ENCODE measurements around the gene EME2. TPM values are rescaled to one million over a fixed set of nuclear protein-coding genes. Genes with fewer than 3 reads are reported as not detected.
A peak's percentile ranks its signal among the peaks of the same experiment; 100 is the strongest.

EME2 gene, protein sequence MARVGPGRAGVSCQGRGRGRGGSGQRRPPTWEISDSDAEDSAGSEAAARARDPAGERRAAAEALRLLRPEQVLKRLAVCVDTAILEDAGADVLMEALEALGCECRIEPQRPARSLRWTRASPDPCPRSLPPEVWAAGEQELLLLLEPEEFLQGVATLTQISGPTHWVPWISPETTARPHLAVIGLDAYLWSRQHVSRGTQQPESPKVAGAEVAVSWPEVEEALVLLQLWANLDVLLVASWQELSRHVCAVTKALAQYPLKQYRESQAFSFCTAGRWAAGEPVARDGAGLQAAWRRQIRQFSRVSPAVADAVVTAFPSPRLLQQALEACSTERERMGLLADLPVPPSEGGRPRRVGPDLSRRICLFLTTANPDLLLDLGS
- total RNA-seq (5.4 and 8.3 TPM in 2 replicates), polyA plus RNA-seq (2.2 and 2.7 TPM in 2 replicates), polyA minus RNA-seq (ENCODE audit: low replicate concordance) (2.0 and 4.0 TPM in 2 replicates)
- polyA plus RNA-seq (2012): 2.6 and 3.9 TPM in 2 replicates

GRCh38 chr16:1772362-1772907 lies at the start of gene EME2:
Gene EME2, plus strand, starts transcription at chr16:1772810. Its CDS starts 418 bp downstream, at chr16:1773228.
- Histone ChIP-seq H3K9ac (ENCODE audit: insufficient read depth, low read length) (peak within 1 kb of the TSS; percentile 85), H3K27me3 (ENCODE audit: control insufficient read depth, insufficient read depth, low read length) (no peaks in the 10 kb centered on the region), H3K36me3 (ENCODE audit: control insufficient read depth, insufficient read depth, low read length) (peaks cover 34% of the 10 kb centered on the region), H2AFZ (ENCODE audit: low read length) (peak within 1 kb of the TSS; percentile 62), H3K4me1 (ENCODE audit: control insufficient read depth, extremely low read depth, insufficient read depth, low read length) (peaks cover 21% of the 10 kb centered on the region), H3K79me2 (ENCODE audit: control insufficient read depth, insufficient read depth, low read length) (peaks cover 31% of the 10 kb centered on the region), H3K9me3 (ENCODE audit: control insufficient read depth, insufficient read depth, low read depth, low read length) (no peaks in the 10 kb centered on the region), H3K4me2 (ENCODE audit: extremely low read depth, insufficient read depth, low read length) (peak within 1 kb of the TSS; percentile 100), H3K4me3 (replicated peaks in 1 of 4; ENCODE audit: control extremely low read depth in 1 of 4, insufficient read depth in 1 of 4, low read depth in 3 of 4, low read length in 4 of 4) (peak within 1 kb of the TSS; percentile 76 to 89 (median 84)), H4K20me1 (ENCODE audit: control insufficient read depth, extremely low read depth, insufficient read depth, low read length) (no peaks in the 10 kb centered on the region), H3K27ac (ENCODE audit: insufficient read depth, low read length) (peak within 1 kb of the TSS; percentile 80)
- TF ChIP-seq EZH2 (IDR thresholded peaks at IDR 0.05; ENCODE audit: low read length, missing control alignments): no peak
- TF ChIP-seq, protein P1, sequence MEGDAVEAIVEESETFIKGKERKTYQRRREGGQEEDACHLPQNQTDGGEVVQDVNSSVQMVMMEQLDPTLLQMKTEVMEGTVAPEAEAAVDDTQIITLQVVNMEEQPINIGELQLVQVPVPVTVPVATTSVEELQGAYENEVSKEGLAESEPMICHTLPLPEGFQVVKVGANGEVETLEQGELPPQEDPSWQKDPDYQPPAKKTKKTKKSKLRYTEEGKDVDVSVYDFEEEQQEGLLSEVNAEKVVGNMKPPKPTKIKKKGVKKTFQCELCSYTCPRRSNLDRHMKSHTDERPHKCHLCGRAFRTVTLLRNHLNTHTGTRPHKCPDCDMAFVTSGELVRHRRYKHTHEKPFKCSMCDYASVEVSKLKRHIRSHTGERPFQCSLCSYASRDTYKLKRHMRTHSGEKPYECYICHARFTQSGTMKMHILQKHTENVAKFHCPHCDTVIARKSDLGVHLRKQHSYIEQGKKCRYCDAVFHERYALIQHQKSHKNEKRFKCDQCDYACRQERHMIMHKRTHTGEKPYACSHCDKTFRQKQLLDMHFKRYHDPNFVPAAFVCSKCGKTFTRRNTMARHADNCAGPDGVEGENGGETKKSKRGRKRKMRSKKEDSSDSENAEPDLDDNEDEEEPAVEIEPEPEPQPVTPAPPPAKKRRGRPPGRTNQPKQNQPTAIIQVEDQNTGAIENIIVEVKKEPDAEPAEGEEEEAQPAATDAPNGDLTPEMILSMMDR (conservative IDR thresholded peaks at IDR 0.05 in 1 of 2, IDR thresholded peaks at IDR 0.05 in 1 of 2; ENCODE audit: low read depth in 1 of 2, low read length in 2 of 2): no peak
- DNase-seq (ENCODE audit: low read depth in 2 of 2): peak in 1 of 2 donors; percentile 40

GRCh38 chr16:1723450-1724147 lies 49.0 kb upstream of the EME2 start:
- no peak overlapping the region for H2AFZ ChIP-seq (ENCODE audit: low read length)
- H3K9ac ChIP-seq (ENCODE audit: insufficient read depth, low read length): no peak overlapping the region
- no peaks in the 10 kb centered on the region for H4K20me1 ChIP-seq (ENCODE audit: control insufficient read depth, extremely low read depth, insufficient read depth, low read length)
- no peak overlapping the region for H3K27ac ChIP-seq (ENCODE audit: insufficient read depth, low read length)
- DNase-seq (ENCODE audit: low read depth in 2 of 2): peak; percentile 19 to 51
- no peaks in the 10 kb centered on the region for H3K4me1 ChIP-seq (ENCODE audit: control insufficient read depth, extremely low read depth, insufficient read depth, low read length)
- TF ChIP-seq EZH2 (IDR thresholded peaks at IDR 0.05; ENCODE audit: low read length, missing control alignments): no peak
- TF ChIP-seq, protein P1 (conservative IDR thresholded peaks at IDR 0.05 in 1 of 2, IDR thresholded peaks at IDR 0.05 in 1 of 2; ENCODE audit: low read depth in 1 of 2, low read length in 2 of 2): peak; percentile 68 to 78
- H3K27me3 ChIP-seq (ENCODE audit: control insufficient read depth, insufficient read depth, low read length): no peaks in the 10 kb centered on the region
- no peaks in the 10 kb centered on the region for H3K9me3 ChIP-seq (ENCODE audit: control insufficient read depth, insufficient read depth, low read depth, low read length)
- H3K79me2 ChIP-seq (ENCODE audit: control insufficient read depth, insufficient read depth, low read length): peaks cover 25% of the 10 kb centered on the region
- peaks cover 18% of the 10 kb centered on the region for H3K36me3 ChIP-seq (ENCODE audit: control insufficient read depth, insufficient read depth, low read length)
- H3K4me2 ChIP-seq (ENCODE audit: extremely low read depth, insufficient read depth, low read length): no peak overlapping the region
- H3K4me3 ChIP-seq (replicated peaks in 1 of 4; ENCODE audit: control extremely low read depth in 1 of 4, insufficient read depth in 1 of 4, low read depth in 3 of 4, low read length in 4 of 4): no peak overlapping the region

DNA sequence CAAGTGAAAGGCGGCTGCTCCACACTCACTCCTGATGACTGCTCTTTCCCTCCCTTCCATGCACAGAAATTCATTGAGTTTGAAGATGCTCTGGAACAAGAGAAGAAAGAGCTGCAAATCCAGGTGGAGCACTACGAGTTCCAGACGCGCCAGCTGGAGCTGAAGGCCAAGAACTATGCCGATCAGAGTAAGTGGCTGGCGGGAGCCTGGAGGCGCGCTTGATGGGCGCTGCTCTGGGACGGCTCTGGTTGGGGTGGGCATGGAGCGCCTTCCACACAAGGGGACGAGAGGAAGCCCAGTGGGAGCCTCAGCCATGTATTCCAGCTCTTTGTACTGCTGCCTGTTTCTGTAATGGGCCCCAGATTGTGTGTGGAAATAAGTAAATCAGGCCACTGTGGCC lies 48.1 kb upstream of the EME2 start:
- TF ChIP-seq, protein P1 (conservative IDR thresholded peaks at IDR 0.05 in 1 of 2, IDR thresholded peaks at IDR 0.05 in 1 of 2; ENCODE audit: low read depth in 1 of 2, low read length in 2 of 2): no peak
- TF ChIP-seq EZH2 (IDR thresholded peaks at IDR 0.05; ENCODE audit: low read length, missing control alignments): no peak
- no peak overlapping the region for H3K9ac ChIP-seq (ENCODE audit: insufficient read depth, low read length)
- no peak overlapping the region for H3K4me3 ChIP-seq (replicated peaks in 1 of 4; ENCODE audit: control extremely low read depth in 1 of 4, insufficient read depth in 1 of 4, low read depth in 3 of 4, low read length in 4 of 4)
- H3K27me3 ChIP-seq (ENCODE audit: control insufficient read depth, insufficient read depth, low read length): no peaks in the 10 kb centered on the region
- no peak for DNase-seq (ENCODE audit: low read depth in 2 of 2)
- peaks cover 22% of the 10 kb centered on the region for H3K36me3 ChIP-seq (ENCODE audit: control insufficient read depth, insufficient read depth, low read length)
- H3K9me3 ChIP-seq (ENCODE audit: control insufficient read depth, insufficient read depth, low read depth, low read length): no peaks in the 10 kb centered on the region
- H3K4me2 ChIP-seq (ENCODE audit: extremely low read depth, insufficient read depth, low read length): no peak overlapping the region
- no peak overlapping the region for H2AFZ ChIP-seq (ENCODE audit: low read length)
- H3K4me1 ChIP-seq (ENCODE audit: control insufficient read depth, extremely low read depth, insufficient read depth, low read length): no peaks in the 10 kb centered on the region
- no peak overlapping the region for H3K27ac ChIP-seq (ENCODE audit: insufficient read depth, low read length)
- H4K20me1 ChIP-seq (ENCODE audit: control insufficient read depth, extremely low read depth, insufficient read depth, low read length): no peaks in the 10 kb centered on the region
- H3K79me2 ChIP-seq (ENCODE audit: control insufficient read depth, insufficient read depth, low read length): peaks cover 20% of the 10 kb centered on the region
